Measurements from ENCODE around the gene TCHHL1. TPM values are rescaled to one million over a fixed set of nuclear protein-coding genes. Genes with fewer than 3 reads are reported as not detected.

Gene TCHHL1
- total RNA-seq, 1 experiment from 2014 or later: not detected

DNA sequence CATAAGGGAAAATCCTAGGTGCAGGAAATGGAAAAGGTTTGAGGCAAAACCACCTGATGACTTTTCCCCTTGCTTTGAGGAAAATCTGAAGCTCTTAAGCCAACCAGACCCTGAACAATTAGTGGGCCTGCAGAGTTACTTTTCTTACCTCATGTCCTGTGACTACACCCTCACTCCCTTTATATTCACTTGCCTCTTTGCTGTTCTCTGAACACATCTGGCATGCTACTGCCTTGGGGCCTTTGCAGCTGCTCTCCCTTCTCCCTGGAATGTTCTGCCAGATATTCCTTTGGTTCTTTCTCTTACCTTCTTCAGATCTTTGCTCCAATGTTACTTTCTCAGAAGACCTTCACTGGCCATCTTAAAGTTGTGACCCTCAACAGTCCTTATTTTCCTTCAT, 48.4 kb upstream of the TCHHL1 start (continued):
- TF ChIP-seq ZNF138 (CRISPR knock-in tag; conservative IDR thresholded peaks at IDR 0.05) (no peak), ZNF671 (CRISPR knock-in tag; IDR thresholded peaks at IDR 0.05) (no peak), RELA (CRISPR knock-in tag; IDR thresholded peaks at IDR 0.05; ENCODE audit: borderline replicate concordance) (no peak), NR2C2 (CRISPR knock-in tag; IDR thresholded peaks at IDR 0.05) (no peak), NFATC4 (CRISPR knock-in tag; IDR thresholded peaks at IDR 0.05) (no peak), MYBL2 (CRISPR knock-in tag; IDR thresholded peaks at IDR 0.05) (no peak), CREM (CRISPR knock-in tag; IDR thresholded peaks at IDR 0.05) (no peak), JAZF1 (CRISPR knock-in tag; IDR thresholded peaks at IDR 0.05) (no peak)
- TF ChIP-seq, protein P1, sequence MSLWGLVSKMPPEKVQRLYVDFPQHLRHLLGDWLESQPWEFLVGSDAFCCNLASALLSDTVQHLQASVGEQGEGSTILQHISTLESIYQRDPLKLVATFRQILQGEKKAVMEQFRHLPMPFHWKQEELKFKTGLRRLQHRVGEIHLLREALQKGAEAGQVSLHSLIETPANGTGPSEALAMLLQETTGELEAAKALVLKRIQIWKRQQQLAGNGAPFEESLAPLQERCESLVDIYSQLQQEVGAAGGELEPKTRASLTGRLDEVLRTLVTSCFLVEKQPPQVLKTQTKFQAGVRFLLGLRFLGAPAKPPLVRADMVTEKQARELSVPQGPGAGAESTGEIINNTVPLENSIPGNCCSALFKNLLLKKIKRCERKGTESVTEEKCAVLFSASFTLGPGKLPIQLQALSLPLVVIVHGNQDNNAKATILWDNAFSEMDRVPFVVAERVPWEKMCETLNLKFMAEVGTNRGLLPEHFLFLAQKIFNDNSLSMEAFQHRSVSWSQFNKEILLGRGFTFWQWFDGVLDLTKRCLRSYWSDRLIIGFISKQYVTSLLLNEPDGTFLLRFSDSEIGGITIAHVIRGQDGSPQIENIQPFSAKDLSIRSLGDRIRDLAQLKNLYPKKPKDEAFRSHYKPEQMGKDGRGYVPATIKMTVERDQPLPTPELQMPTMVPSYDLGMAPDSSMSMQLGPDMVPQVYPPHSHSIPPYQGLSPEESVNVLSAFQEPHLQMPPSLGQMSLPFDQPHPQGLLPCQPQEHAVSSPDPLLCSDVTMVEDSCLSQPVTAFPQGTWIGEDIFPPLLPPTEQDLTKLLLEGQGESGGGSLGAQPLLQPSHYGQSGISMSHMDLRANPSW (CRISPR knock-in tag; conservative IDR thresholded peaks at IDR 0.05; ENCODE audit: low read depth): no peak
- TF ChIP-seq, protein P2, sequence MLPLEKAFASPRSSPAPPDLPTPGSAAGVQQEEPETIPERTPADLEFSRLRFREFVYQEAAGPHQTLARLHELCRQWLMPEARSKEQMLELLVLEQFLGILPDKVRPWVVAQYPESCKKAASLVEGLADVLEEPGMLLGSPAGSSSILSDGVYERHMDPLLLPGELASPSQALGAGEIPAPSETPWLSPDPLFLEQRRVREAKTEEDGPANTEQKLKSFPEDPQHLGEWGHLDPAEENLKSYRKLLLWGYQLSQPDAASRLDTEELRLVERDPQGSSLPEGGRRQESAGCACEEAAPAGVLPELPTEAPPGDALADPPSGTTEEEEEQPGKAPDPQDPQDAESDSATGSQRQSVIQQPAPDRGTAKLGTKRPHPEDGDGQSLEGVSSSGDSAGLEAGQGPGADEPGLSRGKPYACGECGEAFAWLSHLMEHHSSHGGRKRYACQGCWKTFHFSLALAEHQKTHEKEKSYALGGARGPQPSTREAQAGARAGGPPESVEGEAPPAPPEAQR (CRISPR knock-in tag; IDR thresholded peaks at IDR 0.05): no peak
- TF ChIP-seq, protein P3, sequence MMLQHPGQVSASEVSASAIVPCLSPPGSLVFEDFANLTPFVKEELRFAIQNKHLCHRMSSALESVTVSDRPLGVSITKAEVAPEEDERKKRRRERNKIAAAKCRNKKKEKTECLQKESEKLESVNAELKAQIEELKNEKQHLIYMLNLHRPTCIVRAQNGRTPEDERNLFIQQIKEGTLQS (CRISPR knock-in tag; conservative IDR thresholded peaks at IDR 0.05): no peak
- TF ChIP-seq, protein P4, sequence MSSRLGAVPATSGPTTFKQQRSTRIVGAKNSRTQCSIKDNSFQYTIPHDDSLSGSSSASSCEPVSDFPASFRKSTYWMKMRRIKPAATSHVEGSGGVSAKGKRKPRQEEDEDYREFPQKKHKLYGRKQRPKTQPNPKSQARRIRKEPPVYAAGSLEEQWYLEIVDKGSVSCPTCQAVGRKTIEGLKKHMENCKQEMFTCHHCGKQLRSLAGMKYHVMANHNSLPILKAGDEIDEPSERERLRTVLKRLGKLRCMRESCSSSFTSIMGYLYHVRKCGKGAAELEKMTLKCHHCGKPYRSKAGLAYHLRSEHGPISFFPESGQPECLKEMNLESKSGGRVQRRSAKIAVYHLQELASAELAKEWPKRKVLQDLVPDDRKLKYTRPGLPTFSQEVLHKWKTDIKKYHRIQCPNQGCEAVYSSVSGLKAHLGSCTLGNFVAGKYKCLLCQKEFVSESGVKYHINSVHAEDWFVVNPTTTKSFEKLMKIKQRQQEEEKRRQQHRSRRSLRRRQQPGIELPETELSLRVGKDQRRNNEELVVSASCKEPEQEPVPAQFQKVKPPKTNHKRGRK (CRISPR knock-in tag; IDR thresholded peaks at IDR 0.05; ENCODE audit: borderline replicate concordance): no peak
- TF ChIP-seq, protein P5, sequence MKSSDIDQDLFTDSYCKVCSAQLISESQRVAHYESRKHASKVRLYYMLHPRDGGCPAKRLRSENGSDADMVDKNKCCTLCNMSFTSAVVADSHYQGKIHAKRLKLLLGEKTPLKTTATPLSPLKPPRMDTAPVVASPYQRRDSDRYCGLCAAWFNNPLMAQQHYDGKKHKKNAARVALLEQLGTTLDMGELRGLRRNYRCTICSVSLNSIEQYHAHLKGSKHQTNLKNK (CRISPR knock-in tag; IDR thresholded peaks at IDR 0.05): no peak
- TF ChIP-seq, protein P6, sequence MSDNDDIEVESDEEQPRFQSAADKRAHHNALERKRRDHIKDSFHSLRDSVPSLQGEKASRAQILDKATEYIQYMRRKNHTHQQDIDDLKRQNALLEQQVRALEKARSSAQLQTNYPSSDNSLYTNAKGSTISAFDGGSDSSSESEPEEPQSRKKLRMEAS (CRISPR knock-in tag; IDR thresholded peaks at IDR 0.05): no peak
- TF ChIP-seq, protein P7, sequence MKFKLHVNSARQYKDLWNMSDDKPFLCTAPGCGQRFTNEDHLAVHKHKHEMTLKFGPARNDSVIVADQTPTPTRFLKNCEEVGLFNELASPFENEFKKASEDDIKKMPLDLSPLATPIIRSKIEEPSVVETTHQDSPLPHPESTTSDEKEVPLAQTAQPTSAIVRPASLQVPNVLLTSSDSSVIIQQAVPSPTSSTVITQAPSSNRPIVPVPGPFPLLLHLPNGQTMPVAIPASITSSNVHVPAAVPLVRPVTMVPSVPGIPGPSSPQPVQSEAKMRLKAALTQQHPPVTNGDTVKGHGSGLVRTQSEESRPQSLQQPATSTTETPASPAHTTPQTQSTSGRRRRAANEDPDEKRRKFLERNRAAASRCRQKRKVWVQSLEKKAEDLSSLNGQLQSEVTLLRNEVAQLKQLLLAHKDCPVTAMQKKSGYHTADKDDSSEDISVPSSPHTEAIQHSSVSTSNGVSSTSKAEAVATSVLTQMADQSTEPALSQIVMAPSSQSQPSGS (CRISPR knock-in tag; IDR thresholded peaks at IDR 0.05; ENCODE audit: borderline replicate concordance, low read depth): no peak

DNA sequence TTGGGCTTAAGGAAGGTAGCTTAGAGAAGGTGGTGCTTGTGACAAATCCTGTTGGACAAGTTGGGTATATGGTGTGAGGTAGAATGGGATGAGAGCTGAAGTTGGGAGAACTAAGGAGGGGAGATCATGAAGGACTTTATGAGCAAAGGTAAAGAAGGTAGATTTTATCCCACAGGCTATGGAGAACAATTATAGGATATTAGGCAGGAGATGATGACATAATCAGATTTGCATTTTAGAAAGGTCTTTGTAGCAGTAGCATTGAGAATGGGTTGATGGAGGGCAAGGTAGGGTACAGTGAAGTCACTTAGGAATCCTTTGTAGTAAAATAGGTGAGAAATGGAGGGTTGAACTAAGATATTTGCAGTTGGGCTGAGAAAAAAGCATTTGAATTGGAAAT, 41.3 kb upstream of the TCHHL1 start:
- H3K4me3 Mint-ChIP-seq: no peak overlapping the region
- CTCF ChIA-PET: interaction anchor here (0.9 kb wide), 1 partner anchor 12 kb away, joined by 3 read pairs; no protein-coding TSS in a partner anchor
- no peak overlapping the region for H3K27ac Mint-ChIP-seq
- peaks cover 49% of the 10 kb centered on the region for H3K27me3 Mint-ChIP-seq (ENCODE audit: low read depth)
- peaks cover 77% of the 10 kb centered on the region for H3K9me3 Mint-ChIP-seq
- H3K36me3 Mint-ChIP-seq: peaks cover 12% of the 10 kb centered on the region
- DNase-seq (ENCODE audit: low spot score) (no peak), ATAC-seq (no peak)
- 0 out of 2 replicates have a peak, but pooled peaks cover 5% of the 10 kb centered on the region for H3K4me1 Mint-ChIP-seq
- POLR2A ChIA-PET: no interaction called here
- TF ChIP-seq, protein P3 (CRISPR knock-in tag; conservative IDR thresholded peaks at IDR 0.05): no peak
- no peak for TF ChIP-seq ELF4 (CRISPR knock-in tag; IDR thresholded peaks at IDR 0.05; ENCODE audit: low read depth)
- TF ChIP-seq FOXK1 (CRISPR knock-in tag; IDR thresholded peaks at IDR 0.05): no peak
- TF ChIP-seq, protein P8, sequence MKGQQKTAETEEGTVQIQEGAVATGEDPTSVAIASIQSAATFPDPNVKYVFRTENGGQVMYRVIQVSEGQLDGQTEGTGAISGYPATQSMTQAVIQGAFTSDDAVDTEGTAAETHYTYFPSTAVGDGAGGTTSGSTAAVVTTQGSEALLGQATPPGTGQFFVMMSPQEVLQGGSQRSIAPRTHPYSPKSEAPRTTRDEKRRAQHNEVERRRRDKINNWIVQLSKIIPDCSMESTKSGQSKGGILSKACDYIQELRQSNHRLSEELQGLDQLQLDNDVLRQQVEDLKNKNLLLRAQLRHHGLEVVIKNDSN (CRISPR knock-in tag; IDR thresholded peaks at IDR 0.05): no peak
- TF ChIP-seq, protein P9, sequence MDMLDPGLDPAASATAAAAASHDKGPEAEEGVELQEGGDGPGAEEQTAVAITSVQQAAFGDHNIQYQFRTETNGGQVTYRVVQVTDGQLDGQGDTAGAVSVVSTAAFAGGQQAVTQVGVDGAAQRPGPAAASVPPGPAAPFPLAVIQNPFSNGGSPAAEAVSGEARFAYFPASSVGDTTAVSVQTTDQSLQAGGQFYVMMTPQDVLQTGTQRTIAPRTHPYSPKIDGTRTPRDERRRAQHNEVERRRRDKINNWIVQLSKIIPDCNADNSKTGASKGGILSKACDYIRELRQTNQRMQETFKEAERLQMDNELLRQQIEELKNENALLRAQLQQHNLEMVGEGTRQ (CRISPR knock-in tag; IDR thresholded peaks at IDR 0.05): no peak
- TF ChIP-seq, protein P10, sequence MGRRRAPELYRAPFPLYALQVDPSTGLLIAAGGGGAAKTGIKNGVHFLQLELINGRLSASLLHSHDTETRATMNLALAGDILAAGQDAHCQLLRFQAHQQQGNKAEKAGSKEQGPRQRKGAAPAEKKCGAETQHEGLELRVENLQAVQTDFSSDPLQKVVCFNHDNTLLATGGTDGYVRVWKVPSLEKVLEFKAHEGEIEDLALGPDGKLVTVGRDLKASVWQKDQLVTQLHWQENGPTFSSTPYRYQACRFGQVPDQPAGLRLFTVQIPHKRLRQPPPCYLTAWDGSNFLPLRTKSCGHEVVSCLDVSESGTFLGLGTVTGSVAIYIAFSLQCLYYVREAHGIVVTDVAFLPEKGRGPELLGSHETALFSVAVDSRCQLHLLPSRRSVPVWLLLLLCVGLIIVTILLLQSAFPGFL (CRISPR knock-in tag; IDR thresholded peaks at IDR 0.05; ENCODE audit: borderline replicate concordance): no peak
- no peak for TF ChIP-seq OVOL2 (CRISPR knock-in tag; IDR thresholded peaks at IDR 0.05; ENCODE audit: borderline replicate concordance)
- TF ChIP-seq KAT7 (CRISPR knock-in tag; IDR thresholded peaks at IDR 0.05; ENCODE audit: borderline replicate concordance): no peak
- TF ChIP-seq FOXJ3 (CRISPR knock-in tag; IDR thresholded peaks at IDR 0.05; ENCODE audit: borderline replicate concordance): no peak
- no peak for TF ChIP-seq NR3C1 (CRISPR knock-in tag; conservative IDR thresholded peaks at IDR 0.05; ENCODE audit: low read depth)

All from WTC11 (cell line).